Stimulated activated CD4-positive, alpha-beta T cell treated with anti-CD3 and anti-CD28 coated beads, Interleukin-2, amount 100 ng/mL, for 24 hours (primary cell): Measurements from ENCODE around the gene CDC42.

Experiments
- DNase-seq, 2 donors: peaks; one replicate each; pipeline ENCODE4 v3.0.0-alpha.2; 2020

The CDC42 gene

GRCh38 chr1:22038036-22038435 lies 14.5 kb upstream of the CDC42 start:
- no peak for DNase-seq

DNA sequence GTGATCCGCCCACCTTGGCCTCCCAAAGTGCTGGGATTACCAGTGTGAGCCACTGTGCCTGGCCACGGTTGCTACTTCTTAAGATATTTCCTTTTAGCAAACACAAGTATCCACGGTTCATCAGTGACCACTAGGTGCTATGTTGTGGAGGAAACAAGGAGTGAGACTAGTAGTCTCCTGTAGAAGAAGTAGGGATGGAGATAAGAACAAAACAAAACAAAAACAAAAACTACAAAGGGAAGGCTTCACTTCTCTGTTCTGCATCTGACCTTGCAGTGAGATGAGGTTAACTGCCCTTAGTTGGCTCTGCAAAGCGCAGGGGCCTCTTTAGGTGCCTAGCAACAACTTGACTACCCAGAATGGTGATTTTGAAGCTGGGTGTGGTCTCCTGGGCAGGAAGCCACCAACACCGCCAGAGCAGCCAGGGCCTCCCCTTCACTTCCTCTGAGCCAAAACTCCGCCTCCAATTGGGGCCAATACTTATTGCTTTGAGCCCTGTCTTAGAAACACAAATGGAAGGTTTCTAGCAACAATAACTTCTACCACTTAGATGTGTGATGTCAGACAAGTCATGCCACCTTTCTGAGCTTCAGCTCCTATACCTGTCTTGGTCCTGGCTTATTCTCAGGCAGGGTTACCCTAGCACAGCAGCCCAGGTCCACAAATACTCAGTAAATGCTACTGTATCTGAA lies 12.8 kb upstream of the CDC42 start:
- peak; percentile 83 to 84 for DNase-seq

DNA sequence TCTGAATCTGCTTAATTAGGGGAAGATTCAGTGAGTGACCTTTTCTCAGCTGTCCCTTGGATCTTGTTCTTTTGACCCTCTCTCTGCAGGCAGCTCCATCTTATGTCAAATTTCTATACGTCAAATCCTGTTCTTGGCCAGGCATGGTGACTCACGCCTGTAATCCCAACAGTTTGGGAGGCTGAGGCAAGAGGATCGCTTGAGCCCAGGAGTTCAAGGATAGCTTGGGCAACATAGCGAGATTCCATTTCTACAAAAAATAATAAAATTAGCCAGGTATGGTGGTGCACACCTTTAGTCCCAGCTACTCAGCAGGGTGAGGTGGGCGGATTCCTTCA lies 12.3 kb upstream of the CDC42 start:
- no peak for DNase-seq

DNA sequence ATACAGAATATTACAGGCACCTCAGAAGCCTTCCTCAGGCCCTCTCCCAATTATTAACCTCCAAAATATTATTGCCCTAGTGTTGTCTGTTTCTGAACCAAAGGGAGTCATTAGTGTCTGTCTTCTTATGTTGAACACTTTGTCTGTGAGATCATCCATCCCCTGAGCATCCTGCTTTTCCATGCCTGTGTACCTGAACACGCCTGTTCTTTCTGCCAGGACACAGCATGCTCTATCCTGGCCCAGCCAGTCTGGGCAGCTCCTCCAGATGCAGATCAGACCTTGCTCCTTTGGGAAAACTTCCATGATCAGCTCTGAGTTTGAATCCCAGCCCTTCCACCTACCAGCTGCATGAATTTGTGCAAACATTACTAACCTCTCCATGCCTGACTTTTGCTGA lies 11.0 kb upstream of the CDC42 start:
- DNase-seq, result no peak

DNA sequence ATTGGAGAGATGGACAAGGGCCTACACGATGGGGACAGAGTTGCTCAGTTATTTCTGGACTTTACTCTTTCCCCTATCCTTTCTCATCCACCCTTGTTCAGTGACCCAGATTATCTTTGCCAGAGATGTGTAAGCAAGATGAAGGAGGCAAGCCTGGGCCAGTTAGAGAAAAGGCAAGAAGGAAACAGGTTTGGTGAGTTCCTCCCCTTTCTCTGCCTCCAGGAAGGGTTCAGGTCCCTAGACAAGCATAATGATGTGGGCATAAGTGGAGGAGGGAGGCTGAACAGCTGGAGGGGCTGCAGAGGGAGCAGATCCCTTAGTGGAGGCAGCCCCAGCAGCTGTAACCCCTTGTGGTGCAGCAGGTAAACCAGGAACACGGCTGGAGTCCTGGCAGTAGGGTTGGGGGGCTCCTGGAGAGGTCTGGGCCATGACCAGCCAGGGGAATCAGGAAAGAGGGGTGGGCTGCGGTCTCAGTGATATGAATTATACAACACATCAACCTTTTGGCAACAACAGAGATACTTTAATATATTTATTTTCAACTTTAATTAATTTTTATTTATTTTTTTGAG lies 9.2 kb upstream of the CDC42 start:
- DNase-seq, result no peak

- no peak for DNase-seq
Observed at GRCh38 chr1:22044690-22045420, 7.7 kb upstream of the CDC42 start.

GRCh38 chr1:22045604-22046228 lies 6.8 kb upstream of the CDC42 start:
- no peak for DNase-seq

DNA sequence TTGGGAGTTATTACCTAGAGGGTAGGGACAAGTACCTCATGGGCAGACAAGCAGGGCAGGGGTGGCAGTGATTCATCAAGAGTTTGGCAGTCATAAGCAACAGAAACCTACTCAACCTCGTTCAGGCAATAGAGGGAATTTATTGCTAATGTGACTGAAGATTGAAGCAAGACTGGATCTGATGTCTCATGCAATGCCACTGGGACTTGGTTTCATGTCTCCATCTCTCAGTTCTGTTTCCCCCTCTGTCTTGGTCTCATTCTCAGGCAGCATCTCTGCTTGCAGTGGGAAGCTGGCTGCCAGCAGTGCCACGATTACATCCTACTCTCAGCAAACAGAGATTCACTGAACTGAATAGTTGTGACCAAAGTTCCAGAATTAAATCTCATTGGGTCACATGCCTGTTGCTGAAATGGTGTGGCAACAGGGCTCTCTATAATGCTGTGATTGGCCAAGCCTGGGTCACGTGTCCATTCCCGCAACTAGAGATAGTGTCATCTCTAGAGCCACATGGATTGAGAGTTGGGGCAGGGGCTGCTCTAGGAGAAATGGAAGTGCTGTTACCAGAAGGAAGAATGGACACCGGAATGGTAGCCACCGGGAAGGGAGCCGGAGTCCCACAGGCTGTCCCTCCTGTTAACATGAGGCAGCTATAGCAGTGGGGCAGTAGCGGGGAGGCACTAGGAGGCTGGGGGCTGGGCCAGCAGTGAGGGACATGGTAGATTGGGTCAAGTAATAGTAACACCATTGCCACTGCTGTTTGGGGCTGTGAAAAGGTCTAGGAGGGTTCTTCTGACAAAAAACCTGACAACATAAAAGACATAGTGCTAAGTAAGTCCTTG lies 3.9 kb upstream of the CDC42 start:
- DNase-seq, result peak in 1 of 2 donors; percentile 58

- no peak for DNase-seq
Observed at GRCh38 chr1:22050330-22050729, 2.2 kb upstream of the CDC42 start.

DNA sequence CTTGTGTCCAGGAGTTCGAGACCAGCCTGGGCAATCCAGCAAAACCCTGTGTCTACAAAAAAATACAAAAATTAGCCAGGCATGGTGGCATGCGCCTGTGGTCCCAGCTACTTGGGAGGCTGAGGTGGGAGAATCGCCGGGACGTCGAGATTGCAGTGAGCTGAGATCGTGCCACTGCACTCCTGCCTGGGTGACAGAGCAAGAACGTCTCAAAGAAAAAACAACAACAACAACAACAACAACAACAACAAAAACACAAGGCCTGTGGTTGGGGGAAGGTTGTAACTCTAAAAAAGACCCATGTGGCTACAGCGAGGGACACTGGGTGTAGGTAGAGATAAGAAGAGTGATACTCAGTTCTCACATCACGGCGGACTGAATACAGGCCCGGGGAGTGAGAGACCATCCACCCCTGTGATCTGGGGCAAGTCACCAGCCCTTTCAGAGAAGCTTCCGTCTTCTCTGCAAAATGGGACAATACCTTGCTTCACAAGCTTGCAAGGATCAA lies 848 bp upstream of the CDC42 start:
- DNase-seq, result no peak

GRCh38 chr1:22053017-22053860 lies 730 bp downstream of the CDC42 start:
- peak; percentile 35 to 47 for DNase-seq

DNA sequence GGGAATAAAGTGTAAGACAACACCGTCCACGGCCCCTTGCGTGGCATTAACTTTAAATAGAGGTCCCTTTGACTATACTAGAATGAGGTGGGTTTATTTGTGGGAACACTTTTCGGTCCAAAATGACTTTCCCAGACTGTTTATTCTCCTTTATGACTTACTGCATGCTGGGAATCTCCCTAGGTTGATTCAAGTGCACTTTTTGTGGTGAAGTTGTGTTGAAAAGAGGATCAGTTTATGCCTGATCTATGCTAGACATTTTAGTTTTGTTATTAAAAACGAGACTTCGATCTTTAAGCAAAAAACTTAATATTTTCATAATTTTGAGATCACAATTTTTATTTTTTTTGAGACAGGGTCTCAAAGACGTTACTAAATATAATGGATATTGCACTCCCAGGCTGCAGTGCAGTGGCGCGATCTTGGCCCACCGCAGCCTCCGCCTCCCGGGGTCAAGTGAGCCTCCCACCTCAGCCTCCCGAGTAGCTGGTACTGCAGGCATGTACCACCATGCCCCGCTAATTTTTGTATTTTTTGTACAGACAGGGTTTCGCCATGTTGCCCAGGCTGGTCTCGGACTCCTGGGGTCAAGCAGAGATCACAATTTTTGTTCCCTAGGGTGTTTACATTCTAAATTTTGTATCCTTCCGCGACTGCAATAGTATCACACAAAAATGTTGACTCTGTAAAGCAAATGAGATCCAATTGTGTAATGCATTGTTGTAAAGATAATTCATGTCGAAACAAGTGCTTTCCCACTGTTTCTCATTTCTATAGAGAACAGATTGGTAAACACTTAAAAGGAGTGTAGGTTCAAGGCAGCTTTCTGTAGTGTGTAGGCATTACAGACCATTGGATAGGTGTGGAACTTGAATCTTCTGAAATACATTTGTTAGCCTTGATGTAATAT lies 1.6 kb downstream of the CDC42 start:
- DNase-seq, result no peak

DNA sequence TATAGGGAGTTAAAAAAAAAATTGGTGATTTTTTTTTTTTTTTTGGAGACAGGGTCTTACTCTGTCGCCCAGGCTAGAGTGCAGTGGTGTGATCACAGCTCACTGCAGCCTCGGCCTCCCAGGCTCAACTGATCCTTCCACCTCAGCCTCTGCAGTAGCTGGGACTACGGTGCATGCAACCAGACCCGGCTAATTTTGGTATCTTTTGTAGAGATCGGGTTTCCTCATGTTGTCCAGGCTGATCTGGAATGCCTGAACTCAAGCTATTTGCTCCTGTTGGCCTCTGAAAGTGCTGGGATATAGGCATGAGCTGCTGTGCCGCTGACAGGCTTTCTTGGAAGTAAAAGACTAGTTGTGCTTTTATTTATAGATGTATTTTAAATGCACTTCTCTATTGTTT lies 3.0 kb downstream of the CDC42 start:
- DNase-seq, result no peak

GRCh38 chr1:22056043-22056442 lies 3.5 kb downstream of the CDC42 start:
- no peak for DNase-seq

GRCh38 chr1:22056936-22057335 lies 4.4 kb downstream of the CDC42 start:
- DNase-seq, result no peak

DNA sequence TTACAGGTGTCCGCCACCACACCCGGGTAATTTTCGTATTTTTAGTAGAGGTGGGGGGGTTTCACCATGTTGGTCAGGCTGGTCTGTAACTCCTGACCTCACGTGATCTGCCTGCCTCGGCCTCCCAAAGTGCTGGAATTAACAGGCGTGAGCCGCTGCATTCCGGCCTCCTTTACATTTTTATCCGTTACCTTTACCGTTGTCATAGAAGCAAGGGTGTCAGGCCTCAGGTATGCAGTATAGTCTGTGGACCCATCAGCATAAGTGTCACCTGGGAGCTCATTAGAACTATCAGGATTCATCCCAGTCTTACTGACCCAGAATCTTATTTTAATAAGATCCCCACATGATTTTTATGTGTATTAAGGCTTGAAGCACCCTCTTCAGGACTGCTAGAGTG lies 5.4 kb downstream of the CDC42 start:
- DNase-seq, result no peak

DNA sequence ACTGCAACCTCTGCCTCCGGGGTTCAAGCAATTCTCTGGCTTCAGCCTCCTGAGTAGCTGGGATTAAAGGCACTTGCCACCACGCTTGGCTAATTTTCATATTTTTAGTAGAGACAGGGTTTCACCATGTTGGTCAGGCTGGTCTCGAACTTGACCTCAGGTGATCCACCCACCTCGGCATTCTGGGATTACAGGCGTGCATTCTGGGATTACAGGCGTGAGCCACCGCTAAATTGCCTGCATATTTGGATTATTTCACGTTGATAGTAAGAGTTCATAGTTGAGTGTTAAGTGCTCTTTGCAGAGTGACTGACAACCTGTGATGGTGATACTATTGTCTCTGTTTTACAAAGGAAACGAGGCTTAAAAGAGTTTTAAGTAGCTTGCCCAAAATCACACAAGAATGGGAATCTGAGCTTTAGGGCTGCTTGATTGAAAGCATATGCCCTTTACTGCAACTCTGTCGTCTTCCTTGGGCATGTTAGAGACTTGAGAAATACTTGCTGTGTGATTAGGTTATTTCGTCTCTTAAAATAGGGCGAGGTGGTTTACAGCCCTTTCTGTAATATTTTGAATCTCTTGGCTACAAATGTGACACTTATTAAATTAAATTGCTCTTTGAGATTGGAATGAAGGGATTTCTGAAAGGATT lies 12.4 kb downstream of the CDC42 start:
- no peak for DNase-seq

DNA sequence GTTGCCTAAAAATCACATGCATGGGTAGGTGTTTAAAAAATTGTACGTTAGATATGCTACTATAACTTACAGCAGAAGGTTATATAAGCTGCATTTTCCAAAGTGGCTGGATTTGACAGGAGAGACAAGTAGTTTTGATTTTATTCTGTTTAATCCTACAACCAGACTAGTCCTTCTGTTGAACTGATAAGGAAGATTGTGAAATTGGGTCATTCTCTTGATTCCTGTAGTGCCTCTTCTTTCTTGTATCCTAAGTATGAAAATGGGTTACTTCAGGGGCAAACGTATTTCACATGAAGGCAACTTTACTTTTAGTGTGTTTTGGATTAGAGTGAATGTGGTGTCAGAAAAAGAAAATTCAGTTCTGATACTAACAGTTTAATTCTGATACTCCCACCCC lies 19.0 kb downstream of the CDC42 start:
- DNase-seq, result no peak

GRCh38 chr1:22074803-22075202 lies 22.3 kb downstream of the CDC42 start:
- DNase-seq, result no peak

DNA sequence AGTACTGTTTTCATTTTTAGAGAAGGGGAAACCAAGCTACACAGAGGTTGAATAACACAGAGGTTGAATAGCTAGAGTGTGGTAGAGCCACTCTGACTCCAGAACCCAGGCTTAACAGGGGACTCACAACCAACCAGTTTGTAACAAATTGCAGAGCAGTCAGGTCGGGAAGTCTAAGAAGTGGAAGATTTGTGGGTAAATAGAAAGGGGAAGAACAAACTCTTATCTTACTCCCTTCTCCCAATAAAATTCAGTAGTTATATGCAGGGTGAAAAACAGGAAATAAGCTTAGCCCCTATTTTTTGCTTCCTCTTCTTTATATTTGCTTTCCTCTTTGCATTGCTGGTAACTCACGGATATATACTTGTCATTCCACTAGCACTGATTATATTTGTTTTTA lies 23.2 kb downstream of the CDC42 start:
- no peak for DNase-seq
